AG08395 (cell line): Measurements from ENCODE around the gene IQCN.

Experiments
- DNase-seq: peaks from one replicate; pipeline ENCODE4 v3.0.0; 2012; ENCODE audit warnings: mixed read lengths, low spot score

IQCN gene

GRCh38 chr19:18231775-18232174 is 42.5 kb downstream of the IQCN start:
- no peak for DNase-seq

GRCh38 chr19:18230941-18231734 is 43.1 kb downstream of the IQCN start:
- no peak for DNase-seq

GRCh38 chr19:18229915-18230314 is 44.3 kb downstream of the IQCN start:
- DNase-seq, result no peak

- no peak for DNase-seq
Measured at GRCh38 chr19:18229474-18229873, 44.8 kb downstream of the IQCN start.

- DNase-seq, result no peak
Measured at GRCh38 chr19:18227781-18228271, 46.4 kb downstream of the IQCN start.

GRCh38 chr19:18226956-18227780 is 47.1 kb downstream of the IQCN start:
- no peak for DNase-seq

GRCh38 chr19:18225702-18226468 is 48.4 kb downstream of the IQCN start, which contains the start of gene PDE4C:
TSS of gene PDE4C (minus strand) at chr19:18226438. CDS start at chr19:18226415, 23 bp downstream.
- DNase-seq, result no peak

- DNase-seq, result no peak
Measured at GRCh38 chr19:18225355-18225701, 48.9 kb downstream of the IQCN start.

- DNase-seq, result peak; percentile 99
Measured at GRCh38 chr19:18224525-18225354, 49.5 kb downstream of the IQCN start.

GRCh38 chr19:18223860-18224524 is 50.3 kb downstream of the IQCN start:
- DNase-seq, result no peak

- DNase-seq, result no peak
Measured at GRCh38 chr19:18221815-18222725, 52.2 kb downstream of the IQCN start.

GRCh38 chr19:18220632-18221275 is 53.5 kb downstream of the IQCN start:
- no peak for DNase-seq

- DNase-seq, result no peak
Measured at GRCh38 chr19:18219911-18220631, 54.2 kb downstream of the IQCN start.

- no peak for DNase-seq
Measured at GRCh38 chr19:18218600-18218999, 55.7 kb downstream of the IQCN start.

GRCh38 chr19:18218159-18218558 is 56.1 kb downstream of the IQCN start:
- DNase-seq, result no peak

- DNase-seq, result no peak
Measured at GRCh38 chr19:18216789-18217188, 57.5 kb downstream of the IQCN start.

- peak; percentile 75 for DNase-seq
Measured at GRCh38 chr19:18214779-18215433, 59.3 kb downstream of the IQCN start.

- DNase-seq, result no peak
Measured at GRCh38 chr19:18211683-18212082, 62.6 kb downstream of the IQCN start.
